Measurements from ENCODE around the gene GPC6. TPM values are rescaled to one million over a fixed set of nuclear protein-coding genes. Genes with fewer than 3 reads are reported as not detected.
"Not testable (repeated sequence)": the region's sequence is repeated elsewhere in the genome, so short reads cannot be mapped to it uniquely, and the experiment has no call there.

The GPC6 gene
- total and polyA plus RNA-seq, 4 donors = 5.9 to 29.1 (median 18.2) TPM

GRCh38 chr13:94342436-94343242 lies 1116.0 kb downstream of the GPC6 start:
- 53% methylated on average over 17 of the region's 17 CpGs for WGBS
- H3K9me3 ChIP-seq (ENCODE audit: control insufficient read depth in 4 of 4, low read length in 3 of 4) = no peaks in the 10 kb centered on the region
- H3K27ac ChIP-seq (ENCODE audit: low read depth in 1 of 2, low read length in 2 of 2) = peak overlapping the region; percentile 17 to 23
- DNase-seq (ENCODE audit: low spot score) = no peak
- no peak overlapping the region for H3K9ac ChIP-seq (ENCODE audit: low read depth in 1 of 2, low read length in 2 of 2)
- H3K36me3 ChIP-seq (ENCODE audit: control insufficient read depth in 4 of 4, insufficient read depth in 3 of 4, low read depth in 1 of 4, low read length in 3 of 4) = no peaks in the 10 kb centered on the region
- H3K27me3 ChIP-seq (ENCODE audit: control insufficient read depth in 4 of 4, insufficient read depth in 4 of 4, low read length in 3 of 4) = no peaks in the 10 kb centered on the region
- H3K4me3 ChIP-seq (ENCODE audit: low read depth in 1 of 3, low read length in 3 of 3) = no peak overlapping the region
- H3K4me1 ChIP-seq (ENCODE audit: control insufficient read depth in 4 of 4, insufficient read depth in 4 of 4, low read length in 3 of 4) = peaks cover 0 to 28% (median 17%) of the 10 kb centered on the region in 4 donors
- no peak for TF ChIP-seq SP1 (IDR thresholded peaks at IDR 0.05)
- peak; percentile 40 to 61 for TF ChIP-seq RXRA (IDR thresholded peaks at IDR 0.05)
- no peak for TF ChIP-seq ZBTB33 (IDR thresholded peaks at IDR 0.05)
- TF ChIP-seq, protein P1, sequence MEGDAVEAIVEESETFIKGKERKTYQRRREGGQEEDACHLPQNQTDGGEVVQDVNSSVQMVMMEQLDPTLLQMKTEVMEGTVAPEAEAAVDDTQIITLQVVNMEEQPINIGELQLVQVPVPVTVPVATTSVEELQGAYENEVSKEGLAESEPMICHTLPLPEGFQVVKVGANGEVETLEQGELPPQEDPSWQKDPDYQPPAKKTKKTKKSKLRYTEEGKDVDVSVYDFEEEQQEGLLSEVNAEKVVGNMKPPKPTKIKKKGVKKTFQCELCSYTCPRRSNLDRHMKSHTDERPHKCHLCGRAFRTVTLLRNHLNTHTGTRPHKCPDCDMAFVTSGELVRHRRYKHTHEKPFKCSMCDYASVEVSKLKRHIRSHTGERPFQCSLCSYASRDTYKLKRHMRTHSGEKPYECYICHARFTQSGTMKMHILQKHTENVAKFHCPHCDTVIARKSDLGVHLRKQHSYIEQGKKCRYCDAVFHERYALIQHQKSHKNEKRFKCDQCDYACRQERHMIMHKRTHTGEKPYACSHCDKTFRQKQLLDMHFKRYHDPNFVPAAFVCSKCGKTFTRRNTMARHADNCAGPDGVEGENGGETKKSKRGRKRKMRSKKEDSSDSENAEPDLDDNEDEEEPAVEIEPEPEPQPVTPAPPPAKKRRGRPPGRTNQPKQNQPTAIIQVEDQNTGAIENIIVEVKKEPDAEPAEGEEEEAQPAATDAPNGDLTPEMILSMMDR (IDR thresholded peaks at IDR 0.05; ENCODE audit: low read depth, low read length, missing input control) = no peak
- peak; percentile 93 for TF ChIP-seq REST (IDR thresholded peaks at IDR 0.05)
- no peak for TF ChIP-seq RAD21 (IDR thresholded peaks at IDR 0.05)
- no peak for TF ChIP-seq NR2F2 (IDR thresholded peaks at IDR 0.05)
- TF ChIP-seq JUND (IDR thresholded peaks at IDR 0.05) = no peak

- peaks cover 0 to 28% (median 17%) of the 10 kb centered on the region in 4 donors for H3K4me1 ChIP-seq (ENCODE audit: control insufficient read depth in 4 of 4, insufficient read depth in 4 of 4, low read length in 3 of 4)
- H3K4me3 ChIP-seq (ENCODE audit: low read depth in 1 of 3, low read length in 3 of 3) = no peak overlapping the region
- no peak overlapping the region for H3K9ac ChIP-seq (ENCODE audit: low read depth in 1 of 2, low read length in 2 of 2)
- H3K36me3 ChIP-seq (ENCODE audit: control insufficient read depth in 4 of 4, insufficient read depth in 3 of 4, low read depth in 1 of 4, low read length in 3 of 4) = no peaks in the 10 kb centered on the region
- peak overlapping the region in 1 of 2 donors; percentile 57 for H3K27ac ChIP-seq (ENCODE audit: low read depth in 1 of 2, low read length in 2 of 2)
- no peak for TF ChIP-seq GABPA (IDR thresholded peaks at IDR 0.05 in 1 of 2, conservative IDR thresholded peaks at IDR 0.05 in 1 of 2)
- TF ChIP-seq HNF4G (IDR thresholded peaks at IDR 0.05) = no peak
- no peak for TF ChIP-seq MAX (IDR thresholded peaks at IDR 0.05)
- TF ChIP-seq YY1 (IDR thresholded peaks at IDR 0.05) = peak; percentile 33
- no peaks in the 10 kb centered on the region for H3K9me3 ChIP-seq (ENCODE audit: control insufficient read depth in 4 of 4, low read length in 3 of 4)
- H3K27me3 ChIP-seq (ENCODE audit: control insufficient read depth in 4 of 4, insufficient read depth in 4 of 4, low read length in 3 of 4) = no peaks in the 10 kb centered on the region
- no peak for DNase-seq (ENCODE audit: low spot score)
- 72% methylated on average over 7 of the region's 7 CpGs for WGBS
Observed at GRCh38 chr13:94343243-94343585, 1116.6 kb downstream of the GPC6 start.

- not testable (repeated sequence) for H3K27me3 ChIP-seq (ENCODE audit: control insufficient read depth in 4 of 4, insufficient read depth in 4 of 4, low read length in 3 of 4); H3K4me3 ChIP-seq (ENCODE audit: low read depth in 1 of 3, low read length in 3 of 3); H3K9me3 ChIP-seq (ENCODE audit: control insufficient read depth in 4 of 4, low read length in 3 of 4); H3K9ac ChIP-seq (ENCODE audit: low read depth in 1 of 2, low read length in 2 of 2); DNase-seq (ENCODE audit: low spot score); H3K36me3 ChIP-seq (ENCODE audit: control insufficient read depth in 4 of 4, insufficient read depth in 3 of 4, low read depth in 1 of 4, low read length in 3 of 4)
- peaks cover 0 to 28% (median 17%) of the 10 kb centered on the region in 4 donors for H3K4me1 ChIP-seq (ENCODE audit: control insufficient read depth in 4 of 4, insufficient read depth in 4 of 4, low read length in 3 of 4)
- peak overlapping the region; percentile 13 to 57 for H3K27ac ChIP-seq (ENCODE audit: low read depth in 1 of 2, low read length in 2 of 2)
- 96% methylated on average over 3 of the region's 3 CpGs for WGBS
Observed at GRCh38 chr13:94343687-94344086, 1117.1 kb downstream of the GPC6 start.

Measured in liver (tissue), 9 donors.